Ecto neural progenitor cell (in vitro differentiated cells): ENCODE results near the gene CCT7.

Experiments
- DNase-seq: peaks from one replicate; pipeline ENCODE4 v3.0.0-alpha.2; 2018; ENCODE audit warnings: low spot score

CCT7 gene

DNA sequence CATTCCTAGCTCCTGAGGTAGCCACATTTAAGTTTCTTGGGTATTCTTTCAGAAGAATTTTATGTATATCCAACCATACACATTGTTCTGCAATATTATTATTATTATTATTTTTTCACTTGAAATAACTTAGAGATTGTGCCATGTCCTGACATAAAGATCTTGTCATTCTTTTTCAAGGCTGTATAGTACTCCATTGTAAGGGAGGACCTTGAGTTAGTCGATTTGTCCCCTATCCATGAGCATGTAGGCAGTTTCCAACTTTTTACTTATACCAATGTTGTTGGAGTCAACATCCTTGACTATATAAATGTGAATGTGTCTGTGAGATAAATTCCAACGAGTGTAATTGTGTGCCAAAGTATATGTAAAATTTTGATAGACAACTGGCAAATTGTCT lies 60.1 kb downstream of the CCT7 start:
- DNase-seq, result no peak

DNA sequence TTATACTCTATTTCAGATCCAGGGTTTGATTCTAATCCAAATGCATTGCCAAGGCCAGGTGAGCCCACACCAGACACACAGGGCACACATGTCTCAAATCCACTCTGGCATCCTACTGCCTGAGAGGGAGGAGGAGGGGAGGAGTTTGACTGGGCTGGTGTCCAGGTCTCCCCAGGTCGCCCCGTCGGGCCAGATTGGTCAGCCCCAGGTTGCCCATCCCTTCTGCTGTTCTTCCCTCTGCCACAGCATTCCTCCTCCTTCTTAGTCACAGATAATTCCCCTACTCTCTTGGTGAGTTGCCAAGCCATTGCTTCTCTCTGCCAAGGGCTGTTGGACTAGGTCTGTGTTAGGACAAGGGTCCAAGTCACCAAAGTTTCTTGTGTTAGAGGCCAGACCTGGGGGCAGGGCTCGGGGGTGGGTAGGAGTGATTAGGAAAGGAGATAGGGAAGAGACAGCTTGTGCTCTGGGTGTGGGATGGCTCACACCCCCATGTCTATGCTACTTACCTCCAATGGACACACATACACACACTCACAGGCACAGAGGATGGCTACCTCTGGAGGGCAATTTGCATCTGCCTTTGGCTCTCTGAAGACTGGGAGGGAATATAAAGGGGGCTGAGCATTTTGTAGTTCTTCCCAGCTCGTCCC lies 61.8 kb downstream of the CCT7 start:
- no peak for DNase-seq

DNA sequence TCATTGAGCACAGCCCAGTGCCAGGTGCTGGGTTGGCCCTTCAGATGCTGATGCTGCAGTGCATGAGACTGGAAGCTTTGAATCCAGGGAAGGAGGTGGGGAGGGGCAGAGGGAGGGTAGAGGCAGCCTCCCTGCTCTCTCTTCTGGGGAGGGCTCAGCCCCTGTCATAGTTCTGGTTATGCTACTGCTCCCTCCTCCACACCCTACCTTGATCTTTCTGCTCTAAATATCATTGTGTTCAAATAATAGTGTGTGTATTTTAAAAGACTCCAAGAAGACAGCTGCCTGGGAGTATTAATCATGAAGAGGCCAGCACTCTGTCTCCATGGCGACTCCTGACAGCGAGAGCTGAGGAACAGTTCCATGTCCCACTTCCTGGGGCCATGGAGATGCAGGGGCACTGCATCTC lies 63.0 kb downstream of the CCT7 start:
- DNase-seq, result no peak

DNA sequence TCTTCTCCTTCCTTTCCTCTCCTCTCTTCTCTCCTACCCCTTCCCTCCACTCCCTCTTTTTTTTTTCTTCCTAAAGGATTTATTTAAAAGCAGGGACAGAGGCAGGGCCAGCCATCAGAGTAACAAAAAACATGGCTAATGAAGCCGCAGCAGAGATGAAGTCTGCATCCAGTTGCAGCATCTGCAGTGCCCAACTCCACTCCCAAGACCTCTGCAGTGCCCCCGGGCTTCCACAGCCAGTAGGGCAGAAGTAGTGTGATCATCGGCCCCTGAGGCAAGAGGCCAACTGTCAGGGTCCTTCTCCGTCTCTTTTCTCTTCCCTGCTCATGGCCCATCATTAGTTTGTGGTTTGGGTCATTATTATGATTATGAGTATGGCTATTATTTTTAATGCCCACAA lies 63.5 kb downstream of the CCT7 start:
- no peak for DNase-seq

DNA sequence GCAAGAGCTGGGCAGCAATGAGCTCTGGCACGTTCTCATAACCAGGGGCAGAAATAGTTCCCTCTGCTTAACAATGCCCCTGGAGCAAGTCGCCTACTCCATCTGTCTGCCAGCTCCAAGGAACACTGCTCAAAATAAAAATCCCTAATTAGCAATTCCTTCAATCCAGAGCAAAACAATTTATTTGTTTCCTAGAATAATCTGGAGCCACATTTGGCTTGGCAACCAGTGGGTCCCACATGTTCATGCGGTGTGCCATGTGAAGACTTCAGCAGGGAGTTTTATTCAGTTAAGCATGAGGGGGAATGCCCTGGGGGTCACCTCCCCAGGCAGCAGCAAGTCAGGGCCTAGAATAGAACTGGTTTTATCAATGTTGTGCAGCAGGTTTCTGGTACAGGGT lies 66.8 kb downstream of the CCT7 start:
- DNase-seq, result no peak

DNA sequence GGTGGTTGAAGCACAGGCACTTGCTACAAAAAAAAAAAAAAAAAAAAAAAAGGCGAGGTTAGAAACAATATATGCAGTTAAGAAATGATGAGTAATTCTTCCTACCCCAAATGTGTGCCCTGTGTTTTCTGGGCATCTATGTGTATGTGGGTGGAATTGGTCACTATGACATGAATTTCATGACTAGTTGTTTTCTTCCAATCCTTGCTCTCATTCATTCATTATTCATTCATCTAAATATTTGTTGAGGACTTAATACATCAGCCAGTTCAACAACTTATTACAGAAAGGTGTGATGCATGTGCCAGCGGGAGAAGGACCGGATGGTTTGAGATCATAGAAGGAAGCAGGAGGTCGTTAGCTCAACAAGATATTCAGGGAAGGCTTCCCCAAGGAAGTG lies 67.5 kb downstream of the CCT7 start:
- no peak for DNase-seq
